DMS153 treated with DMSO at 0.1 percent for 48 hours (cell line): ENCODE measurements around the gene MICAL3.
"Not testable (repeated sequence)": the region's sequence is repeated elsewhere in the genome, so short reads cannot be mapped to it uniquely, and the experiment has no call there.

Source experiments
- DNase-seq: peaks from one replicate; lab custom pipeline; 2025; ENCODE audit not compliant: unreplicated experiment; lab: John Stamatoyannopoulos, UW

MICAL3 gene

DNA sequence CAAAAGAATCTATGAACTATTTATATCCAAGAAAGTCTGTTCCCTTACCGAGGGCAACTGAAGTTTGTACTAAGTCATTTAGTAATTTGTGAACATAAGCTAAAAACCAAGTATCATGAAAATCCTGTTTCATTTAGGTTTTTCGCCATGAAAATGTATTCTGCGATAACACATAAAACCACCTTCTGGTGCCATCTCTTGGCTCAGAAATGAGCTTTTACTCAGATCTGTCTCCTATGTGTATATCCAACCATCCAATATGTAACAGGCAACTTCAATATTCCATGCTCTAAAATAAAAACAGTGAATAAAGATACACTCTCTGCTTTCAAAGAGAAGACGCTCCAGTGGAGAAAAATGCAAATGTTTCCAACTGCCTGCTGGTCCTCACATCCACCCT, 132.0 kb downstream of the MICAL3 start:
- no peak for DNase-seq

DNA sequence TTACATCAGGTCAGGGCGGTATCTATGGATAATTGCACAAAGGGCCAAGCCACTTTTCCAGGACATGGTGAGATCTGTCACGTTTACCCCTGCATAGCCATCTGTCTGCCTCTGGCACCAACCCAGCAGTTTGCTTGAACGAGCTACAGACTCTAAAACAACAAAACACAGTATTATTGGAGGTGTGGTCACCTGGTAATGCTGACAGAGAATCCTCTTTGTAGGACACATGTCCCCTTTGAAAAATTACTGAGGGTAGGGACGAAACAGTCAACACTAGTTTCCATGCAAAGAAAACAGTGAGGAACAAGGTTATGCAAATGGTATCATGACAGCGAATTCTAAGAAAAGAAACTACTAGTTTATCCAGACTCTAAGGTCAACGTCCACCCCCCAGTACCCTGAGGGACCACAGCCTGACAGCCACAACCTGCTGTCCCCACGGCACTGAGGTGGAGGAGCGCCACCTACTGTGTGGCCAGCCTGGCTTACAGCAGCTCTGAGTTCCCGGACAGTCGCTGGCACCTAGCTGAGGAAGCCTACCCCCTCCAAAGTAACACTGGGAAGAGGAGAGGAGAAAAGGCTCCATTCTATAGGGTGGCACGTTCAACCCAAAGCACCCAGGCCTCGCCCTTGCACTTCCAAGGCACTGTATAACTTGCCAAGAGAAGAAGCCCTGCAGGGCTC, 132.7 kb downstream of the MICAL3 start:
- DNase-seq = no peak

DNA sequence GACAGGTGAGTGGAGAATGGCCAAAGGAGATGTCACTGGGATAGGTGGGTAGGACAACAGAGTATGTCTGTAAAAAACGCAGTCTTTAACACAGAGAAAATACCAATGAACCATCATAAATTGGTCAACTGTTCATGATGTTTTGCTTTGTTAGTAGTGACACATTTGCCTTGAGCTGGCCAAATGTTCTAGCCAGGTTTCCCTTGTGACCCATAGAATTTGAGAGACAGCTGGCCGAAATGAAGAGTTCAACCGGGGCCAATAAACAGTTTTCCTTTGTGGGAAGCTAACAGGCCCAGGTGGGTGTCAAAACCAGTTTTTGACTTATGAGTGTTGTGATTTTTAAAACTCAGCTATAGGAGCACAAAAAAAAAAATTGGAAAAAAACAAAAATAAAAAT, 133.5 kb downstream of the MICAL3 start:
- DNase-seq = no peak

DNA sequence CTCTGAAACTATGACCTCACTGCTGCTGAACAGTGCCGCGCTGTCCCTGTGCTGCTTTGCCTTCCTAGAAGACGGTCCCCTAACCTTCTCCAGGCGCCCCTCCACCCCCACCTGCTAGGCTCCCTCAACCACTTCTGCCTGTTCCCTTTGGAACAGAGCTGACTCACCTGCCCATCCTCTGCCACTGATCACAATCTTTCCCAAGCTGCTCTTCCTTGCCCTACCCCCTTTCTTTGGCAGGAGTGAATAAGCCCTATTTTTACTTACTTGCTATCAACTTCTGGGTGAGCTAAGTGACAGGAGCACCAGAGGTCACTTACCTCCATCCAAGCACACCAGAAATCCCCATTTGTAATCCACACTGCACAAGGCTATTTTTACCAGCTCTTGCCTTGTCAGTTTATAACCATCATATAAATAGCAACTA, 134.1 kb downstream of the MICAL3 start:
- DNase-seq = no peak

DNA sequence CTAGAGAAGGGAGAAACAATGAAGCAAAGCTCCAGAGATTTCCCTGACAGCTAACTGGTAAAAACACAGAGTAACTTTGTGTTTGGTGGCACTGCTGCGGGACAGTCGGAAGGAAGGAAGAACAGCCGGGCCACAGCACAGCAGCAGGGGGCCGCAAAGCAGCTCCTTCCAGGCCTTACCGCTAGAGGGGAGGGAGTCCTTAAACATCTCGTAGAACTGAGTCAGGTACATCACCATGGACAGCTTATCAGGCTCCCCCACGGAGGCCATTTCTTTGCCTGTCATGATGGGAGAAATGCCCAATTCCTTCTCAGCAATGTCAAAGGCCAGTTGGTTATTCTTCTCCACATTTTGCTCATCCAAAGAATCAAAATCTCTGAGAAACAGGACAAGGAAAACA, 135.5 kb downstream of the MICAL3 start:
- DNase-seq = no peak

DNA sequence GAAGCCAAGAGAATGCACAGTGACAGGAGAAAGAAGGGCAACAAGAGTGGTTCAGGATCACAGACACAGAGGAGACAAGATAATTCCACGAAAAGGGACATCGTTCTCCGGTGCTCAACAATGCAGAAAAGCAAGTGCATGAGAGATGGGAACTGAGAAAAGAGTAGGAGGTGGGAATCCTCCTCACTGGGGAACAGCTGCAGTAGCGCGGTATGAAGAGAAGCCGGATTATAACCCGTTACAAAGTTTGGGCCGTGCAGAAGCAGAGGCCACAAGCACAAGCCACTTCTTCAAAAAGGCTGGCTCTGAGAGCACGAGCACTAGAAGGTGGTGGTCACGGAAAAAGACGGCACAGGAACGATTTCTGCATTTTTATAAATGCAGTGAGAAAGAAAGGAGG, 135.9 kb downstream of the MICAL3 start:
- no peak for DNase-seq

DNA sequence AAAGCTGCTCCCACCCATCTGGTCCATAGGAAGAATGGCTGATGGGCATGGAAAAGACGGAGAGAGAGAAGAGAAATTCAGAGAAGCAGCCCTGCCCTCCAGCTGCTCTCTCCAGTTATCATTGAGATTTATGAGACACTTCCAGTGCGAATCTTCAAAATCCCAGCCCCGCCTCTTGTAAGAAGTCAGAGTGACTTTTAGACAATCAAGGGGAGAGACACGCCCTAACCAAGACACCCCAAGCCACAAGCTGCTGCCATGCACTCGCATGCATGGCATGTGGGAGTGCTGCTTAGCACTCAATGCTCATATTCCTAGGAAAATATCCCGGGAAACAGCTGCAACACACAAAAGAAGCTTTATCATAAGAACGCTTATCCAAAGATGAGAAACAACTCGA, 139.5 kb downstream of the MICAL3 start:
- no peak for DNase-seq

DNA sequence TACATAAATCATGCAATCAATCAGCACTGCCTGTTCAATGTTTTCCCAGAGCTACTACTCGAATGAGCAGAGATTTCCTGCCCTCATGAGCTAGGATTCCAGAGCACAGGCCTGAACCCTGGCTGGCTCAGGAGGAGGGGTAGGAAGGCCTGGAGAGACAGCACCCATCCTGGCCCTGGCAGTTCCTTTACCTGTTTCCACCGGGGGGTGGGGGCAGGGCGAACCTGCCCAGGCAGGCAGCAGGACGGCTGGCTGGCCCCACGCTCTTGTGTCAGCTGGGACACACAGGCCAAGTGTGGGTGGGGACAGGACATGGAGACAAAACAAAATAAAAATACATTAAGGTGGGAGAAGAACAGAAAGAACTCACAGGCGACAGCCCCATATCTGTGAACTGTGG, 140.3 kb downstream of the MICAL3 start:
- DNase-seq = no peak

DNA sequence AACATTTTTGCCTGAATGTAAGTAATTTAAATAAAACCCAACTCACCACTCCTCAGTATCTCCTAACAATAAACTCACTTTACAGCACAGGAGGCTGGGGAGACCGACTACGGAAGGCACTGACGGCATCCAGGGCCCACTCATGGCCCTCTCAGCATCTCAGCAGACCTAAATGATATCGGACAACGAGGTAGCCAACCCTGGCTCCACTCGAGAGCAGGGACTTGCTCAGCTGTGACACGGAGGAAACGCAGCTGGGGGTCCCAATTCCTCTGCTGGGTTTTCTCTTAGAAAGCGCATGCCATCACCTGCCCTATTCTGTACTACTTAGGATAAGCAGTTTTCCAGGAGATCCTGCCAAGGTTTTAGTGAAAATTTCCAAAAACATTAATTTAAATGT, 141.0 kb downstream of the MICAL3 start:
- DNase-seq = no peak

DNA sequence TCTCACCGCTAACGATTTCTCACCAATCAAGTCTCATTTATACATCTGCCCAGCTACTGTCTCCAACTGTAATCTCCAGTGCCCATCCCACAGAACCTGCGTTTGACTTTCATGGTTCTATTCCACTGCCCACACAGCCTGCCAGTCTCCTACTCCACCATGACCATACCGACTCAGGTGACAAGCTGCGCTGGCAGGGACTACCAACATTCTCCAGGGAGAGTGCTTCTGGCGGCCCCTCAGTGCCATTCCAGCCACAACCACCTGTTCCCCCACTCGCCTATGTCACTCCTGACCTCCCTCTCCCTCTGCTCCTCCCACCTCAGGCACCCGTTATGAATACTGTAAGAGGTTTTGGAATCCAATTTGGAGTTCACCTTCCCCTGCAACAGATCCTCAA, 141.6 kb downstream of the MICAL3 start:
- no peak for DNase-seq

DNA sequence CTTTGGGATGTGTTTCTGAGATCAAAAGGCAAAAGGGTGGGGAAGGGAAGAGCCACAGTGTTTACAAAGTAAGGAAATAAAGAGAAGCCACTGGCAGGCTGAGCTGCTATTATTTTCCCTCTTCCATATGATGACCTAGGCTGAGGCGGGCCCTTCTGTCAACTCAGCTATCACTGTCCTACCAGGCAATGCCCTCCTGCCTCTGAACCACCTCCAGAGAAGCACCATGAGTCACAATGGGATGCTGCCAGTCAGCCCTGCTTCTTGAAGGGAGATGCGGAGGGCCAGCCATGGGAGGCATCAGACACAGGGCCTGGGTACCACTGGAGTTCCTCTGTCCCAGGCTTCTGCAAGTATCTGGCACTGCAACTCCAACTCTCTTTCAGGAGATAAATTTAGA, 142.2 kb downstream of the MICAL3 start:
- DNase-seq = no peak

DNA sequence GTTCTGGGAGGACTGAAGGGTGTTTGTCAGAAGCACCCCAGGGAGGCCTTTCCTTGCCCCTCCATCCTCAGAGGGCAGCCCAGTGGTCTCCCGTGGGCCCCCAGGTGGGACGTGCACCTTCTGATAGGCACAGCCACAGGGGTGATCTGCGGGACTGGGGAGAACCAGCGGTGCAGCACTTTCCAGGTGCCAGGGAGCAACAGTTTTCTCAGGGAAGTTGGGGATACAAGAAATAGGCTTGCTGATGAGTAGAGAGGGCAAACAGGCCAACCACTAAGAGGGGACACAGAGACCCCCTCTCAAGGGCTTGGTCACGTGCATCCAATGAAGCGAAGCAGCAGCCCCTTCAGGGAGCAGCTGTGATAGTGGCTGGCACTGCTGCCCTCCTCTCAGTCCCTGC, 143.0 kb downstream of the MICAL3 start:
- no peak for DNase-seq

DNA sequence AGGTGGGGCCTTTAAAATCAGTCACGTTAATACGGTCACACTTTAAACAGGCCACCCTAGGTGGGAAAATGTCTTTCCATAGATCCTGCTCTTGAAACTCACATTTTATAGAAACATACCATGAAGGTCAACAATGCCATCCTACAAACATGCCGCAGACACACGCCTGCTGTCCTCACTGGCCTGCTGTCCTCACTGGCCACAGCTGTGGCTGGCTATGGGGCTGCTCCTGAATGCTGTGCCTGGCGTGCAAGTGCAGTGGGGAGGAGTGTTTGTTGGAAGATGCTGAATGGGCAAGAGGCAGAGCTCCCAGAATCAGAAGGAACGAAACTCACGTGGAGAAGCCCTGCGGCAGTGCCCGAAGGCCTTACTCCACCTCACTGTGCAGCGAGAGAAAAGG, 143.9 kb downstream of the MICAL3 start:
- DNase-seq = no peak

DNA sequence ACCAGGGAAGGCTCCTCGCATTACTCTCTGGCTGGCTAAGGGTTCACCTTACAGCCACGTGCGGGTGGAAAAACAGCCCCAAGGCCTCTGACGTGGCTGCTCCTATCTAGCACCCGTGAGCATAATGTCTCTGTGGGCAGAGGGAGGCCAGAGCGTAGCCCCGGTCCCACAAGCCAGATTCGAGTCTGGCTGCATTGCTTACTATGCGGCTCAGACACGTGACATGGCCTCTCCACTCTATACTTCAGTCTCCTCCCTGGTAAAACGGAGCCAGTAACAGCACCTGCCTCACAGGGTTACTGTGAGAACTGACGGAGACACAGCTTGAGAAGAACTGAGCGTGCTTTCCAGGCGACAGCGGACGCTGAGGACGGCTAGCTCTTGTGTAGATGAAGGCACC, 144.3 kb downstream of the MICAL3 start:
- DNase-seq = no peak

DNA sequence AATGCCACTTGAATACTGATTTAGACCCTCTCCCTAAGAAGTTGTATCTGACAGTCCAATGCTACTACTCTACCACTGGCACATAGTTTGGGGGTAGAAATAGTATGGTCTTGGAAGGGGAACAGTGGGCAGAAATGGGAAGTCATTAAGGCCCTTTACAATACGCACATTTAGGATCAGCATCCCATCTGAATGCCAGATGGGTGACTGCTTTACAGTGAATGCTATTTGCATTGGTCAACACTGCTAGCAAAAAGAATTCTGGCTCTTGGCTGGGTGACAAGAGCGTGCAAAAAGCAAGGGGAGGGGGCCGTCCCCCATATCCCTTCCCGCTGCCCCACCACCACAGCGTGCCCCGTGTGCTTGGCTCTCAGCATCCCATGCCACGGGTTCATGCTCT, 145.4 kb downstream of the MICAL3 start:
- DNase-seq = no peak

DNA sequence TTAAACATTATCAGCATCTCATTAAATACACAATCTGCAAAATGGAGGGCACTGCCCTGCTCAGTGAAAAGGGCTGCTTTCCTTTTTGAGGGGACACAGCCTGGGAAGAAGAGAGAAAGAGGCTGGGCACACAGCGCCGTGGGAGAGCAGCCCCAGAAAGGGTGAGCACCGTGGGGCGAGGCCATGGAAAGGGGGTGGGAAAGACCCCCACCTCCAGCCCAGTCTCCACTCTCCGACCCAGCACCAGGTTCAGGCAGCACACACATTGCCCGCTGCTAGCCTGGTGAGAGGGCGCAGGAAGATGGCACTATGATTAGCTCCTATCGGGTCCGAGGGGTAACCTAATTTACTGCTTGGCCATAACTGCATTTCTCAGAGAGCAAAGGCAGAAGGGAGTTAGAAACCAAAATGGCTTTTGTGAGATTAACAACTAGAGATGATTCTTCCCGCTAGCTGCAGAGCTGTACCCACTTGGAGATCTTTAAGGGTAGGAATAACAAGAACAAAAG, 146.1 kb downstream of the MICAL3 start:
- no peak for DNase-seq

DNA sequence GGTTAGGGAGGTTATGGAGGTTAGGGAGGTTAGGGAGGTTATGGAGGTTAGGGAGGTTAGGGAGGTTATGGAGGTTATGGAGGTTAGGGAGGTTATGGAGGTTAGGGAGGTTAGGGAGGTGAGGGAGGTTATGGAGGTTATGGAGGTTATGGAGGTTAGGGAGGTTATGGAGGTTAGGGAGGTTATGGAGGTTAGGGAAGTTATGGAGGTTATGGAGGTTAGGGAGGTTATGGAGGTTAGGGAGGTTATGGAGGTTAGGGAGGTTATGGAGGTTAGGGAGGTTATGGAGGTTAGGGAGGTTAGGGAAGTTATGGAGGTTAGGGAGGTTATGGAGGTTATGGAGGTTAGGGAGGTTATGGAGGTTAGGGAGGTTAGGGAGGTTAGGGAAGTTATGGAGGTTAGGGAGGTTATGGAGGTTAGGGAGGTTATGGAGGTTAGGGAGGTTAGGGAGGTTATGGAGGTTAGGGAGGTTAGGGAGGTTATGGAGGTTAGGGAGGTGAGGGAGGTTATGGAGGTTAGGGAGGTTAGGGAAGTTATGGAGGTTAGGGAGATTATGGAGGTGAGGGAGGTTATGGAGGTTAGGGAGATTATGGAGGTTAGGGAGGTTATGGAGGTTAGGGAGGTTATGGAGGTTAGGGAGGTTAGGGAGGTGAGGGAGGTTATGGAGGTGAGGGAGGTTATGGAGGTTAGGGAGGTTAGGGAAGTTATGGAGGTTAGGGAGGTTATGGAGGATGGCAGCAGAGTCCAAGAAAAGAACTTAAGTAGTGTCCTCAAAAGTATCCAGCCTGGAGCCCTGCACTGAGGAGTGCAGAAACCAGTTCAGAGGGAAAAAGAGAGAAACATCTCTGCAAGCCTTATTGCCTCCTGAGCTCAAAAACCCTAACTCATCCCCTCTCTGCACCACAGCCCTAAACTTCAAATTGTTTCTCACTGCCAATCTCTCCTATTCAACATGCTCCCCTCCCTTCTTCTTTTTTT, 147.2 kb downstream of the MICAL3 start:
- not testable (repeated sequence) for DNase-seq

DNA sequence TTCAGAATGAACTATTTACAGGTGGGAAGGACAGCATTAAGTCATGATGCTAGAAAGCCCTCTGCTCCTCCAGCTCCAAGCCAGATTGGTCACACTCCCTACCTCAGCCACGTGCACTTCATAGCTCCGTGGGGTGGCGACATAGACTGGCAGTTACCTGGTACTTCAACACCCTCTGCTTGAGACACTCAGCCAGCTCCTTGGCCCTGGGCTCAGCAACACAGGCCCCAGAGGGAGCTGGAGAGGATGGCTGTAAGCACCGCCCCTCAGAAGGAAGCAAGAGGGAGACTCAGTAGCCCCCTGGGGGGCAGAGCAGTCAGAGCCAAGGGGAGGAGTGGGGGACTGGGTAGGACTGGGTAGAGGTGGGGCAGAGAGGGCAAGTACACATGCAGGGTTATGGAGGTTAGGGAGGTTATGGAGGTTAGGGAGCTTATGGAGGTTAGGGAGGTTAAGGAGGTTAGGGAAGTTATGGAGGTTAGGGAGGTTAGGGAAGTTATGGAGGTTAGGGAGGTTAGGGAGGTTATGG, 148.0 kb downstream of the MICAL3 start:
- no peak for DNase-seq

DNA sequence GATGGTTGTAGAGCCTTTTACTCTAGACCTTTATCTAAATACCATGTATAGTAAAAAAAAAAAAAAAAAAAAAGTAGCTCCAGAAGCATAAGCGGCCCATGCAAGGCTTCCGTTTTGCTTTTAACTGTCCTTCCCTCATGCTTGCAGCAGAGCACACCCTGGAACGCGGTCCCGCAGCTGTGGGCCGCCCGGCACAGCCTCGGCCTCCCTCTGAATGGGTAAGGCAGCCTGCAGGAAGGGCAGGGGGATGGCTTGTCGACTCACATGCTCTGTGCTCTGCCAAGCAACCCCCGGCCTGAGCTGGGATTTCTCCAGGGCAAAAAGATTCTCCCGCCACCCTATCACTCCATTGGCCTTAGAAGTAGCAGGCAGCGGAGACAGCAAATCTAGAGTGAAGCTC, 148.7 kb downstream of the MICAL3 start:
- no peak for DNase-seq

DNA sequence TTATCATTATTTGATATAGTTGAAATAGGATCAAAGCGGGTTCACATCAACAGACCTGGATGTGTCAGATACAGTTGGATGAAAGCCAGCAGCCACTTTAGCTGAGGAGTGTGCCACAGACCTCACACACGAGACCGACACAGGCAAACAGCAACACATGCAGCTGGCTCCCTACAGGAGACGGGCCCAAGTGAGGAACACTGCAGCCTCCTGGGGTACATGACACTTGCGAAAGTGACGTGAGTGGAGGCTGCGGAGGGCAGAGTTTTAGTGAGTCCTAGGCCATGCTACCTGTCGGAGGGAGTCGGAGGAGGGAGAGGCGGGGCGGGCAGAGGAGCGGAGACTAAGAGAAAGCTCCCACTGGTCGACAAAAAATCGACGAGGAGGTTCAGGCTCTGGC, 149.2 kb downstream of the MICAL3 start:
- DNase-seq = no peak

DNA sequence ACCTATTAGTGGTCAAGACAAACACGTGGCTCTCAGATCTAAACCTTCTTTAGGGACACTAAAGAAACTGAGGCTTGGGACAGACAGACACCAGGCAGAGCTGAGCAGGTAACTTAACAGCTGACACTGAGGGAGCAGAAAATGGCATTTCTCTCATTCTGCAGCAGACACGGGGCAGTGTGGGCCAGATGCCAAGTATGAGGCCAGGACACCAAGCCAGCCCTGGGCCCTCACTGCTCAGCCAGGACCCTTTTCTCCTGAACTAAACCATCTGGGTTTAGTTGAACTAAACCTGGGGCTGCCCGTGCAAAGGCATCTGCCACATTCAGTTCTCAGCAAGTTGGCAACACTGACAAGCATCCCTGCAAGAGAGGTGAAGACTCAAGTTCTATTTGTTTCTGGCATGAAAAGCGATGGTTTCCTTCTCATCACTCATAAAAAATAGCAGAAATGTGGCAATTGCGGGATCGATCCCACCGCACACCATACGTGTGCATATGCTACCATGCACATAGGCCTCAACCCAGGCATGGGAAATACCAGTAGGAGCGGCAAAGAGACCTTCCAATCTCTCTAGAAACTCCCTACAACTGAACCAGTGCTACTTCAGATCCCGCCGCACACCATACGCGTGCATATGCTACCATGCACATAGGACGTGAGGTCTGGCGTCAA, 150.0 kb downstream of the MICAL3 start:
- DNase-seq = no peak
